ENCODE data around the gene KIN. TPM values are rescaled to one million over a fixed set of nuclear protein-coding genes. Genes with fewer than 3 reads are reported as not detected.

The KIN gene
- total RNA-seq, 2 donors from 2014 or later: 10.9 to 11.6 TPM

- Histone ChIP-seq H3K9ac (ENCODE audit: low read depth in 2 of 2, low read length in 2 of 2) (no peak overlapping the region), H3K36me3 (no peaks in the 10 kb centered on the region), H3K27me3 (no peaks in the 10 kb centered on the region), H3K4me3 (no peak overlapping the region), H3K9me3 (no peaks in the 10 kb centered on the region), H3K27ac (no peak overlapping the region), H3K4me1 (no peaks in the 10 kb centered on the region)
- DNase-seq: no peak
- intact Hi-C loops (cut with DNase I): no loop called here
- TF ChIP-seq CTCF (IDR thresholded peaks at IDR 0.05): no peak
These were observed 81.2 kb downstream of the KIN start for GRCh38 chr10:7706534-7707073.

GRCh38 chr10:7705341-7705740 lies 82.5 kb downstream of the KIN start:
- intact Hi-C loops (cut with DNase I): no loop called here
- no peak overlapping the region for H3K9ac ChIP-seq (ENCODE audit: low read depth in 2 of 2, low read length in 2 of 2)
- H3K36me3 ChIP-seq: no peaks in the 10 kb centered on the region
- no peak for DNase-seq
- H3K27ac ChIP-seq: no peak overlapping the region
- no peak for TF ChIP-seq CTCF (IDR thresholded peaks at IDR 0.05)
- H3K4me1 ChIP-seq: no peaks in the 10 kb centered on the region
- H3K9me3 ChIP-seq: no peaks in the 10 kb centered on the region
- no peaks in the 10 kb centered on the region for H3K27me3 ChIP-seq
- no peak overlapping the region for H3K4me3 ChIP-seq

GRCh38 chr10:7704071-7705016 lies 83.4 kb downstream of the KIN start:
- H3K9me3 ChIP-seq: no peaks in the 10 kb centered on the region
- no peaks in the 10 kb centered on the region for H3K36me3 ChIP-seq
- H3K9ac ChIP-seq (ENCODE audit: low read depth in 2 of 2, low read length in 2 of 2): no peak overlapping the region
- DNase-seq: no peak
- no peaks in the 10 kb centered on the region for H3K4me1 ChIP-seq
- TF ChIP-seq CTCF (IDR thresholded peaks at IDR 0.05): no peak
- no peak overlapping the region for H3K27ac ChIP-seq
- no peak overlapping the region for H3K4me3 ChIP-seq
- H3K27me3 ChIP-seq: no peaks in the 10 kb centered on the region
- intact Hi-C loops (cut with DNase I): no loop called here

GRCh38 chr10:7703140-7703539 lies 84.7 kb downstream of the KIN start, which contains the start of gene ITIH2:
Gene ITIH2 (plus strand): TSS chr10:7703316. CDS start chr10:7703435, 119 bp downstream.
- Histone ChIP-seq H3K27me3 (no peaks in the 10 kb centered on the region), H3K4me3 (no peak within 1 kb of the TSS), H3K27ac (no peak within 1 kb of the TSS), H3K9me3 (no peaks in the 10 kb centered on the region), H3K4me1 (no peaks in the 10 kb centered on the region), H3K36me3 (no peaks in the 10 kb centered on the region), H3K9ac (ENCODE audit: low read depth in 2 of 2, low read length in 2 of 2) (no peak within 1 kb of the TSS)
- DNase-seq: no peak
- TF ChIP-seq CTCF (IDR thresholded peaks at IDR 0.05): no peak
- intact Hi-C loops (cut with DNase I): no loop called here

GRCh38 chr10:7702288-7702812 lies 85.4 kb downstream of the KIN start:
- DNase-seq: no peak
- Histone ChIP-seq H3K27ac (no peak overlapping the region), H3K9ac (ENCODE audit: low read depth in 2 of 2, low read length in 2 of 2) (no peak overlapping the region), H3K36me3 (no peaks in the 10 kb centered on the region), H3K4me3 (no peak overlapping the region), H3K27me3 (no peaks in the 10 kb centered on the region), H3K4me1 (no peaks in the 10 kb centered on the region), H3K9me3 (no peaks in the 10 kb centered on the region)
- intact Hi-C loops (cut with DNase I): no loop called here
- no peak for TF ChIP-seq CTCF (IDR thresholded peaks at IDR 0.05)
